Neural cell (in vitro differentiated cells): ENCODE results near the gene MOB2.

ENCODE experiments used
- MXI1 ChIP-seq: fragments of 450-650 bp; conservative IDR thresholded peaks from 2 replicates; pipeline ENCODE4 v1.6.1; 2014; ENCODE audit warnings: antibody characterized with exemption, mild to moderate bottlenecking; ENCODE audit not compliant: poor library complexity, severe bottlenecking
- POLR2AphosphoS5 ChIP-seq: IDR thresholded peaks from 2 replicates; pipeline ENCODE4 v1.6.1; 2012
- TAF1 ChIP-seq: IDR thresholded peaks from 2 replicates; pipeline ENCODE4 v1.6.1; 2012; ENCODE audit warnings: low read depth
- TF ChIP-seq, protein P1 (sequence below): fragments of 450-650 bp; IDR thresholded peaks from 2 replicates; pipeline ENCODE4 v1.5.1; 2014; ENCODE audit warnings: antibody characterized with exemption, mild to moderate bottlenecking, moderate library complexity; ENCODE audit not compliant: poor library complexity, severe bottlenecking

- TF ChIP-seq, protein P1, sequence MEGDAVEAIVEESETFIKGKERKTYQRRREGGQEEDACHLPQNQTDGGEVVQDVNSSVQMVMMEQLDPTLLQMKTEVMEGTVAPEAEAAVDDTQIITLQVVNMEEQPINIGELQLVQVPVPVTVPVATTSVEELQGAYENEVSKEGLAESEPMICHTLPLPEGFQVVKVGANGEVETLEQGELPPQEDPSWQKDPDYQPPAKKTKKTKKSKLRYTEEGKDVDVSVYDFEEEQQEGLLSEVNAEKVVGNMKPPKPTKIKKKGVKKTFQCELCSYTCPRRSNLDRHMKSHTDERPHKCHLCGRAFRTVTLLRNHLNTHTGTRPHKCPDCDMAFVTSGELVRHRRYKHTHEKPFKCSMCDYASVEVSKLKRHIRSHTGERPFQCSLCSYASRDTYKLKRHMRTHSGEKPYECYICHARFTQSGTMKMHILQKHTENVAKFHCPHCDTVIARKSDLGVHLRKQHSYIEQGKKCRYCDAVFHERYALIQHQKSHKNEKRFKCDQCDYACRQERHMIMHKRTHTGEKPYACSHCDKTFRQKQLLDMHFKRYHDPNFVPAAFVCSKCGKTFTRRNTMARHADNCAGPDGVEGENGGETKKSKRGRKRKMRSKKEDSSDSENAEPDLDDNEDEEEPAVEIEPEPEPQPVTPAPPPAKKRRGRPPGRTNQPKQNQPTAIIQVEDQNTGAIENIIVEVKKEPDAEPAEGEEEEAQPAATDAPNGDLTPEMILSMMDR, result no peak
- no peak for TF ChIP-seq POLR2AphosphoS5
- no peak for TF ChIP-seq TAF1
- TF ChIP-seq MXI1, result no peak
Measured at GRCh38 chr11:1490651-1491050, 4.1 kb upstream of the MOB2 start.
